ENCODE results near the gene LAG3. TPM values are rescaled to one million over a fixed set of nuclear protein-coding genes. Genes with fewer than 3 reads are reported as not detected.

Gene LAG3
- total and polyA plus RNA-seq, 10 of the 15 experiments (the other 5 are each of a cell fraction or from before 2014, with no cell fraction given) = 0.52 to 4.2 (median 1.0) TPM; not detected in 1

GRCh38 chr12:6790496-6791150, 18.3 kb downstream of the LAG3 start:
- TF ChIP-seq YY1 (IDR thresholded peaks at IDR 0.05; ENCODE audit: low read depth, low read length) (peak; percentile 79; the same call in 1 of the 2 replicates), ZBTB4 (CRISPR knock-in tag; IDR thresholded peaks at IDR 0.05) (no peak)
- no peak overlapping the region for H3K4me3 ChIP-seq
- in situ Hi-C loops (cut with MboI) (no loop called here), intact Hi-C loops (cut with micrococcal nuclease; ENCODE audit: unreplicated experiment) (no loop called here)
- no peak overlapping the region for H3K27ac ChIP-seq (ENCODE audit: control insufficient read depth, insufficient read depth)
- H3K9me3 ChIP-seq (replicated peaks; ENCODE audit: control insufficient read depth, insufficient read depth, low read length) = no peaks in the 10 kb centered on the region
- WGBS (ENCODE audit: insufficient coverage, insufficient replicate concordance, low lambda C conversion rate, missing lambda C conversion rate) = 66% methylated on average over 12 of the region's 12 CpGs
- no peaks in the 10 kb centered on the region for H4K20me1 ChIP-seq (ENCODE audit: control insufficient read depth, insufficient read depth)
- ATAC-seq (no peak), FAIRE-seq (no peak), DNase-seq (ENCODE audit: low read depth, low spot score) (no peak)
- no peak overlapping the region for H3K4me2 ChIP-seq (ENCODE audit: control insufficient read depth, insufficient read depth)
- CTCF ChIA-PET = interaction anchor here (0.9 to 1.5 kb wide), 4 partner anchors 9 to 35 kb away, joined by 3 to 5 read pairs (median 4); partner anchors contain the start of gene PTMS
- peaks cover 15% of the 10 kb centered on the region for H3K4me1 ChIP-seq (ENCODE audit: control insufficient read depth, insufficient read depth, low read length)
- RAD21 ChIA-PET (ENCODE audit: unreplicated experiment) = no interaction called here
- H3K9ac ChIP-seq (ENCODE audit: control insufficient read depth, insufficient read depth, low read length) = no peak overlapping the region
- no peaks in the 10 kb centered on the region for H3K36me3 ChIP-seq (ENCODE audit: control insufficient read depth in 2 of 2, insufficient read depth in 2 of 2, low read length in 1 of 2)
- no peak overlapping the region for H2AFZ ChIP-seq (ENCODE audit: control insufficient read depth, low read depth, low read length)
- no peaks in the 10 kb centered on the region for H3K27me3 ChIP-seq (replicated peaks in 1 of 2; ENCODE audit: control insufficient read depth in 2 of 2, insufficient read depth in 2 of 2, low read length in 1 of 2)
- H3K79me2 ChIP-seq (ENCODE audit: control insufficient read depth, insufficient read depth, low read length) = no peaks in the 10 kb centered on the region
- POLR2A ChIA-PET = interaction anchor here (2.5 kb wide), 1 partner anchor 10 kb away, joined by 5 read pairs; no protein-coding TSS in a partner anchor
- BruUV-seq (replicated peaks) = no TSS peak
- SMC1A ChIA-PET (ENCODE audit: uncharacterized antibody, unreplicated experiment) = interaction anchor here (1.0 kb wide), 1 partner anchor 16 kb away, joined by 3 read pairs; no protein-coding TSS in a partner anchor

Measured in GM12878 (cell line).